H1 (cell line): ENCODE results near the gene RAD51B. TPM values are rescaled to one million over a fixed set of nuclear protein-coding genes. Genes with fewer than 3 reads are reported as not detected.

Experiments
- CTCF ChIA-PET: fragments of 300-600 bp; sonication (Branson Sonifier 250); formaldehyde crosslinking; loops from one replicate; lab custom pipeline; 2021; ENCODE audit not compliant: partially characterized antibody; lab: Charles Lee
- POLR2A ChIA-PET: fragments of 300-600 bp; sonication (Branson Sonifier 250); formaldehyde crosslinking; loops from one replicate; lab custom pipeline; 2021; ENCODE audit warnings: inconsistent platforms; ENCODE audit not compliant: partially characterized antibody; lab: Charles Lee
- DNase-seq, 2 experiments: peaks; one replicate each; pipeline versions ENCODE4 v3.0.0 to v3.0.0-alpha.2; 2010 to 2022; ENCODE audit warnings: low spot score in 2 of 2, low read depth in 1 of 2, mixed read lengths in 1 of 2
- FAIRE-seq: peaks from 2 replicates; lab custom pipeline; 2011; peaks lifted over from hg19 to GRCh38; lab: Jason Lieb, UNC
- H2AFZ ChIP-seq: 2 replicates; pipeline ENCODE4 v1.8.1; 2012; ENCODE audit warnings: low read length, inconsistent platforms
- H2AK5ac ChIP-seq: 2 replicates; pipeline ENCODE4 v1.6.1; 2013; ENCODE audit warnings: low read depth, low read length
- H2BK120ac ChIP-seq: replicated peaks from 2 replicates; pipeline ENCODE3; 2013; ENCODE audit warnings: low read depth, low read length, inconsistent platforms
- H2BK12ac ChIP-seq: 2 replicates; pipeline ENCODE4 v1.6.1; 2013; ENCODE audit warnings: low read depth, low read length
- H2BK15ac ChIP-seq: 2 replicates; pipeline ENCODE4 v1.6.1; 2013; ENCODE audit warnings: low read length
- H2BK20ac ChIP-seq: 2 replicates; pipeline ENCODE4 v1.6.1; 2013; ENCODE audit warnings: low read length
- H2BK5ac ChIP-seq: 2 replicates; pipeline ENCODE4 v1.6.1; 2013; ENCODE audit warnings: low read depth, low read length
- H3K14ac ChIP-seq: 2 replicates; pipeline ENCODE4 v1.6.1; 2013; ENCODE audit warnings: inconsistent platforms; ENCODE audit not compliant: insufficient read length
- H3K18ac ChIP-seq: 2 replicates; pipeline ENCODE4 v1.6.1; 2013; ENCODE audit warnings: low read length; ENCODE audit errors: extremely low read depth
- H3K23ac ChIP-seq: 2 replicates; pipeline ENCODE4 v1.6.1; 2013; ENCODE audit warnings: inconsistent platforms; ENCODE audit not compliant: insufficient read length
- H3K23me2 ChIP-seq: 2 replicates; pipeline ENCODE4 v1.6.1; 2013; ENCODE audit warnings: low read depth, low read length
- H3K27ac ChIP-seq: 2 replicates; pipeline ENCODE4 v1.6.1; 2011; ENCODE audit warnings: low read depth, low read length, inconsistent platforms
- H3K27me3 ChIP-seq, 4 experiments: replicated peaks in 1 of 4; 1 replicate in 1 of 4; 2 replicates in 3 of 4; pipeline versions ENCODE4 v1.6.1 to v1.8.1; 2011 to 2013; ENCODE audit warnings: low read length in 3 of 4, mild to moderate bottlenecking in 3 of 4, inconsistent platforms in 2 of 4, mixed read lengths in 2 of 4, moderate library complexity in 1 of 4; ENCODE audit not compliant: control insufficient read depth in 3 of 4, insufficient read depth in 3 of 4; ENCODE audit errors: extremely low read depth in 1 of 4
- H3K36me3 ChIP-seq, 4 experiments: 2 replicates each; pipeline versions ENCODE4 v1.6.1 to v1.8.1; 2011 to 2013; ENCODE audit warnings: mild to moderate bottlenecking in 4 of 4, low read length in 3 of 4, moderate library complexity in 2 of 4, control low read depth in 1 of 4, inconsistent platforms in 1 of 4; ENCODE audit not compliant: insufficient read depth in 4 of 4, control insufficient read depth in 2 of 4
- H3K4ac ChIP-seq: replicated peaks from 2 replicates; pipeline ENCODE3; 2013; ENCODE audit warnings: low read length, low read depth, mixed read lengths, inconsistent platforms; ENCODE audit not compliant: insufficient read length
- H3K4me1 ChIP-seq, 4 experiments: replicated peaks in 1 of 4; 1 replicate in 1 of 4; 2 replicates in 3 of 4; pipeline versions ENCODE4 v1.6.1 to v1.8.1; 2011 to 2013; ENCODE audit warnings: low read length in 3 of 4, inconsistent platforms in 2 of 4, mixed read lengths in 1 of 4; ENCODE audit not compliant: insufficient read depth in 4 of 4, control insufficient read depth in 3 of 4
- H3K4me2 ChIP-seq, 2 experiments: 2 replicates each; pipeline versions ENCODE4 v1.6.1 to v1.8.1; 2011 to 2013; ENCODE audit warnings: low read depth in 2 of 2, low read length in 2 of 2, control low read depth in 1 of 2, inconsistent platforms in 1 of 2, mild to moderate bottlenecking in 1 of 2; ENCODE audit not compliant: insufficient read depth in 1 of 2
- H3K4me3 ChIP-seq, 4 experiments: fragments of 200-600, 300-600 bp in 1 of 4; sonication (generic), shearing (Covaris generic), sonication (Bioruptor Twin) in 1 of 4; 2 replicates each; pipeline versions ENCODE4 v1.5.1 to v1.8.1; 2011 to 2016; ENCODE audit warnings: low read length in 4 of 4, low read depth in 3 of 4, control low read depth in 2 of 4, inconsistent platforms in 2 of 4, mild to moderate bottlenecking in 2 of 4, mixed read lengths in 1 of 4, moderate library complexity in 1 of 4; ENCODE audit not compliant: insufficient read depth in 2 of 4; ENCODE audit errors: extremely low read depth in 1 of 4
- H3K56ac ChIP-seq: replicated peaks from 2 replicates; pipeline ENCODE3; 2013; ENCODE audit warnings: low read depth, mild to moderate bottlenecking, mixed read lengths, low read length, inconsistent platforms; ENCODE audit not compliant: insufficient read length
- H3K79me1 ChIP-seq: 2 replicates; pipeline ENCODE4 v1.6.1; 2013; ENCODE audit warnings: low read depth, low read length, control low read depth
- H3K79me2 ChIP-seq, 2 experiments: 2 replicates each; pipeline versions ENCODE4 v1.6.1 to v1.8.1; 2012 to 2013; ENCODE audit warnings: low read length in 2 of 2, mild to moderate bottlenecking in 2 of 2, inconsistent platforms in 1 of 2; ENCODE audit not compliant: insufficient read depth in 2 of 2, control insufficient read depth in 1 of 2
- H3K9ac ChIP-seq, 4 experiments: replicated peaks in 1 of 4; 1 replicate in 1 of 4; 2 replicates in 3 of 4; pipeline versions ENCODE4 v1.6.1 to v1.8.1; 2011 to 2013; ENCODE audit warnings: low read depth in 3 of 4, low read length in 3 of 4, control low read depth in 2 of 4, mild to moderate bottlenecking in 2 of 4, moderate library complexity in 2 of 4, inconsistent platforms in 1 of 4; ENCODE audit errors: extremely low read depth in 1 of 4
- H3K9me3 ChIP-seq, 2 experiments: 2 replicates each; pipeline versions ENCODE4 v1.6.1 to v1.8.1; 2012 to 2013; ENCODE audit warnings: mild to moderate bottlenecking in 2 of 2, moderate library complexity in 2 of 2, control low read depth in 1 of 2, inconsistent platforms in 1 of 2, low read depth in 1 of 2, low read length in 1 of 2, mixed read lengths in 1 of 2; ENCODE audit not compliant: insufficient read depth in 2 of 2
- H4K20me1 ChIP-seq, 2 experiments: replicated peaks in 1 of 2; 2 replicates each; pipeline versions ENCODE3 to v1.8.1; 2011 to 2013; ENCODE audit warnings: inconsistent platforms in 2 of 2, low read length in 2 of 2, mild to moderate bottlenecking in 1 of 2; ENCODE audit not compliant: insufficient read depth in 2 of 2, control insufficient read depth in 1 of 2
- H4K5ac ChIP-seq: 2 replicates; pipeline ENCODE4 v1.6.1; 2013; ENCODE audit warnings: low read length, low read depth, mixed read lengths, inconsistent platforms; ENCODE audit not compliant: insufficient read length
- H4K8ac ChIP-seq: 2 replicates; pipeline ENCODE4 v1.8.0; 2013; ENCODE audit warnings: mild to moderate bottlenecking, moderate library complexity, low read length, inconsistent platforms; ENCODE audit not compliant: insufficient read depth; ENCODE audit errors: extremely low read depth
- H4K91ac ChIP-seq: replicated peaks from 2 replicates; pipeline ENCODE3; 2013; ENCODE audit warnings: low read length, mixed read lengths, inconsistent platforms; ENCODE audit not compliant: insufficient read length
- TEAD4 ChIP-seq: IDR thresholded peaks from 2 replicates; pipeline ENCODE4 v1.6.1; 2012; ENCODE audit warnings: low read depth, low read length, inconsistent platforms, mixed read lengths
- WGBS, 2 experiments: shearing (Covaris generic) in 1 of 2; methylation state at CpG; one replicate each; pipeline versions ENCODE4 v1.1.6 to v1.1.7; 2013 to 2015; ENCODE audit warnings: low lambda C conversion rate in 2 of 2, mixed read lengths in 2 of 2, inconsistent platforms in 1 of 2, low coverage in 1 of 2, missing lambda C conversion rate in 1 of 2; ENCODE audit not compliant: insufficient replicate concordance in 2 of 2, insufficient coverage in 1 of 2, insufficient read length in 1 of 2; ENCODE audit errors: extremely low coverage in 1 of 2, missing lambda C conversion rate in 1 of 2; 5-methylcytosine and 5-hydroxymethylcytosine counted together
- polyA plus RNA-seq, 7 experiments: library from polyadenylated mRNA; depleted of rRNA in 3 of 7; stranded (reverse) in 5 of 7; unstranded in 2 of 7; fragments of >200 nt in 5 of 7; fragments of 200-250 nt in 2 of 7; gene quantifications; 1 replicate in 5 of 7; 2 replicates in 1 of 7; 4 replicates in 1 of 7; pipeline versions ENCODE4 v1.2.1 to v1.2.3, GENCODE V29; 2011 to 2013; ENCODE audit warnings: missing spikeins in 2 of 7, mixed read lengths in 2 of 7
- total RNA-seq: library from RNA; stranded (reverse); fragmentation: NEBNext Ultra II Directional; extraction: Animal tissue kit (Norgen Biotek cat#: 25700); gene quantifications from 2 replicates; pipeline ENCODE4 v1.2.1, GENCODE V29; 2021
- TF ChIP-seq, protein P1 (sequence below): IDR thresholded peaks from 2 replicates; pipeline ENCODE4 v1.6.1; 2012; ENCODE audit warnings: low read length, inconsistent platforms

RAD51B gene
- total and polyA plus RNA-seq, 2 of the 8 experiments (the other 6 are each of a cell fraction or from before 2014, with no cell fraction given): 3.9 to 14.9 TPM

DNA sequence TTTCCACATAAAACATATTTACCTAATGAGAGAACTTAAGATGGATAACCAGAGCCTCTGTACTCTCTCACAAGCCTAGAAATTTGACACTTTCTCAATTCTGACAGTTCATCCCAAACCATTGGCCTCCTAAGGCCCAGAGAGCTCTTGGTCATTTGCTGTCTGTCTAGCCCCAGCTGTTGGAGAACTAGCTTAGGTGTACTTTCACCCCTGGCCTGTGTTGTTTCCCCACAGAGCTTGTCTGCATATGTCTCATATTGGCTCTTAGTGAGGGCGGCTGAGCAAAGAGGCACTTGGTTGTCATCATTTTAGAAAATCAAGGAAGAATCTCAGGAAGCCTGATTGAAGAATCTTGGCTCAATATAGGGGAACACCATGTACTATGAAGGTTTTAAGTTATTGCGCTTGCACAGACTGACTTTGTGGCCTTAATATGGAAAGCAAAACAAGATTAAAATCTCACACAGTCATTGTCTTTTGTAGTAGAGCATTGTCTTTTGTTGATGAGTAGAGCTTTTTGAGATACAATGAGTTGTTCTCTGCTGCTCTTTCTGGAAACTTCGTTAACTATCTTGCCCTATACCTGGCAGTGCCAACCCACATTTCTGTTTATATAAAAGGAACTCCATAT, 324.6 kb downstream of the RAD51B start:
- H3K9me3 ChIP-seq: no peaks in the 10 kb centered on the region; a peak in 1 of 4 replicates
- no peaks in the 10 kb centered on the region; a peak in 1 of 8 replicates for H3K36me3 ChIP-seq
- H2BK20ac ChIP-seq: no peak overlapping the region
- 92% methylated on average over 3 of the region's 3 CpGs; no CpG with 5 or more reads in 1 of the 2 experiments for WGBS, 2 experiments
- H3K18ac ChIP-seq: no peak overlapping the region
- no peaks in the 10 kb centered on the region for H3K79me1 ChIP-seq
- H3K4me1 ChIP-seq: no peaks in the 10 kb centered on the region; a peak in 3 of 7 replicates
- FAIRE-seq (no peak), DNase-seq (no peak)
- H3K79me2 ChIP-seq: no peaks in the 10 kb centered on the region
- H4K20me1 ChIP-seq: no peaks in the 10 kb centered on the region
- no peak overlapping the region for H3K4me2 ChIP-seq
- no peak overlapping the region for H2BK12ac ChIP-seq
- H2BK120ac ChIP-seq: no peak overlapping the region
- H2AFZ ChIP-seq: no peak overlapping the region
- no peak overlapping the region for H3K9ac ChIP-seq
- H4K91ac ChIP-seq: no peak overlapping the region
- ChIA-PET POLR2A (no interaction called here), CTCF (interaction anchor here (1.6 kb wide), 1 partner anchor 103 kb away, joined by 4 read pairs; no protein-coding TSS in a partner anchor)
- H3K27ac ChIP-seq: no peak overlapping the region
- no peak for TF ChIP-seq TEAD4
- TF ChIP-seq, protein P1, sequence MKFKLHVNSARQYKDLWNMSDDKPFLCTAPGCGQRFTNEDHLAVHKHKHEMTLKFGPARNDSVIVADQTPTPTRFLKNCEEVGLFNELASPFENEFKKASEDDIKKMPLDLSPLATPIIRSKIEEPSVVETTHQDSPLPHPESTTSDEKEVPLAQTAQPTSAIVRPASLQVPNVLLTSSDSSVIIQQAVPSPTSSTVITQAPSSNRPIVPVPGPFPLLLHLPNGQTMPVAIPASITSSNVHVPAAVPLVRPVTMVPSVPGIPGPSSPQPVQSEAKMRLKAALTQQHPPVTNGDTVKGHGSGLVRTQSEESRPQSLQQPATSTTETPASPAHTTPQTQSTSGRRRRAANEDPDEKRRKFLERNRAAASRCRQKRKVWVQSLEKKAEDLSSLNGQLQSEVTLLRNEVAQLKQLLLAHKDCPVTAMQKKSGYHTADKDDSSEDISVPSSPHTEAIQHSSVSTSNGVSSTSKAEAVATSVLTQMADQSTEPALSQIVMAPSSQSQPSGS: no peak
- H2BK5ac ChIP-seq: no peak overlapping the region
- no peak overlapping the region for H2AK5ac ChIP-seq
- H3K23me2 ChIP-seq: no peaks in the 10 kb centered on the region
- H3K56ac ChIP-seq: no peak overlapping the region
- no peak overlapping the region for H3K4me3 ChIP-seq
- no peak overlapping the region for H3K4ac ChIP-seq
- no peak overlapping the region; the same call in 1 of the 2 replicates for H2BK15ac ChIP-seq
- no peaks in the 10 kb centered on the region for H3K27me3 ChIP-seq
- no peak overlapping the region for H4K5ac ChIP-seq
- no peak overlapping the region for H3K14ac ChIP-seq
- no peak overlapping the region for H4K8ac ChIP-seq
- no peak overlapping the region for H3K23ac ChIP-seq
